ENCODE data around the gene IL36A. TPM values are rescaled to one million over a fixed set of nuclear protein-coding genes. Genes with fewer than 3 reads are reported as not detected.
A peak's percentile ranks its signal among the peaks of the same experiment; 100 is the strongest.

The IL36A gene
- total and polyA plus RNA-seq, 9 of the 15 experiments (the other 6 are each of a cell fraction or from before 2014, with no cell fraction given): not detected

GRCh38 chr2:113005030-113005509 lies at the start of gene IL36A (continued):
- TF ChIP-seq AFF4 (CRISPR knock-in tag; IDR thresholded peaks at IDR 0.05) (no peak), CHD2 (IDR thresholded peaks at IDR 0.05; ENCODE audit: low read depth, low read length) (no peak), C11orf30 (IDR thresholded peaks at IDR 0.05; ENCODE audit: low read depth) (no peak), ZNF12 (CRISPR knock-in tag; IDR thresholded peaks at IDR 0.05) (no peak), CUX1 (CRISPR knock-in tag; IDR thresholded peaks at IDR 0.05) (no peak), ZNF280A (IDR thresholded peaks at IDR 0.05; ENCODE audit: low read depth, partially characterized antibody) (no peak), ZC3H8 (IDR thresholded peaks at IDR 0.05) (no peak), SRSF9 (IDR thresholded peaks at IDR 0.05; ENCODE audit: borderline replicate concordance, low read depth, low read length) (no peak), TRIM24 (IDR thresholded peaks at IDR 0.05) (peak; percentile 27 to 28; a peak in 2 of 4 replicates), PRPF4 (IDR thresholded peaks at IDR 0.05; ENCODE audit: insufficient read depth, low read depth, low read length, poor library complexity, severe bottlenecking) (no peak)
